ENCODE results near the gene DSG2.
"Not testable (repeated sequence)": the region's sequence is repeated elsewhere in the genome, so short reads cannot be mapped to it uniquely, and the experiment has no call there.

Gene DSG2

GRCh38 chr18:31497836-31498573, at the start of gene DSG2:
Gene DSG2 (plus strand): TSS chr18:31498177. CDS start chr18:31498252, 75 bp downstream.
- DNase-seq: peak; percentile 27

GRCh38 chr18:31450409-31450808, 47.6 kb upstream of the DSG2 start:
- no peak for DNase-seq

GRCh38 chr18:31451625-31452024, 46.4 kb upstream of the DSG2 start:
- no peak for DNase-seq

GRCh38 chr18:31454066-31454708, 43.8 kb upstream of the DSG2 start:
- DNase-seq: no peak

- no peak for DNase-seq
These were observed 28.3 kb upstream of the DSG2 start for GRCh38 chr18:31469629-31470028.

GRCh38 chr18:31478688-31479087, 19.3 kb upstream of the DSG2 start:
- no peak for DNase-seq

GRCh38 chr18:31482051-31482450, 15.9 kb upstream of the DSG2 start:
- DNase-seq: no peak

GRCh38 chr18:31483396-31483795, 14.6 kb upstream of the DSG2 start:
- DNase-seq: no peak

- no peak for DNase-seq
These were observed 13.5 kb upstream of the DSG2 start for GRCh38 chr18:31484461-31484860.

- no peak for DNase-seq
These were observed 11.8 kb upstream of the DSG2 start for GRCh38 chr18:31486165-31486564.

- DNase-seq: no peak
These were observed 10.5 kb upstream of the DSG2 start for GRCh38 chr18:31487246-31488015.

- DNase-seq: no peak
These were observed 8.7 kb upstream of the DSG2 start for GRCh38 chr18:31489311-31489710.

GRCh38 chr18:31490387-31490786, 7.6 kb upstream of the DSG2 start:
- no peak for DNase-seq

- DNase-seq: no peak
These were observed 7.1 kb upstream of the DSG2 start for GRCh38 chr18:31490833-31491232.

- no peak for DNase-seq
These were observed 6.4 kb upstream of the DSG2 start for GRCh38 chr18:31491586-31491985.

GRCh38 chr18:31492671-31493070, 5.3 kb upstream of the DSG2 start:
- no peak for DNase-seq

- no peak for DNase-seq
These were observed 4.8 kb upstream of the DSG2 start for GRCh38 chr18:31493171-31493570.

GRCh38 chr18:31493941-31494340, 4.0 kb upstream of the DSG2 start:
- no peak for DNase-seq

GRCh38 chr18:31494705-31495244, 3.2 kb upstream of the DSG2 start:
- DNase-seq: not testable (repeated sequence)

- no peak for DNase-seq
These were observed 557 bp upstream of the DSG2 start for GRCh38 chr18:31497404-31497835.

GRCh38 chr18:31498574-31499524, 872 bp downstream of the DSG2 start:
- DNase-seq: no peak

- no peak for DNase-seq
These were observed 2.2 kb downstream of the DSG2 start for GRCh38 chr18:31500051-31500688.

Measured in NCI-H774 (cell line).